ENCODE measurements around the gene PHYH.

- TF ChIP-seq, protein P1, sequence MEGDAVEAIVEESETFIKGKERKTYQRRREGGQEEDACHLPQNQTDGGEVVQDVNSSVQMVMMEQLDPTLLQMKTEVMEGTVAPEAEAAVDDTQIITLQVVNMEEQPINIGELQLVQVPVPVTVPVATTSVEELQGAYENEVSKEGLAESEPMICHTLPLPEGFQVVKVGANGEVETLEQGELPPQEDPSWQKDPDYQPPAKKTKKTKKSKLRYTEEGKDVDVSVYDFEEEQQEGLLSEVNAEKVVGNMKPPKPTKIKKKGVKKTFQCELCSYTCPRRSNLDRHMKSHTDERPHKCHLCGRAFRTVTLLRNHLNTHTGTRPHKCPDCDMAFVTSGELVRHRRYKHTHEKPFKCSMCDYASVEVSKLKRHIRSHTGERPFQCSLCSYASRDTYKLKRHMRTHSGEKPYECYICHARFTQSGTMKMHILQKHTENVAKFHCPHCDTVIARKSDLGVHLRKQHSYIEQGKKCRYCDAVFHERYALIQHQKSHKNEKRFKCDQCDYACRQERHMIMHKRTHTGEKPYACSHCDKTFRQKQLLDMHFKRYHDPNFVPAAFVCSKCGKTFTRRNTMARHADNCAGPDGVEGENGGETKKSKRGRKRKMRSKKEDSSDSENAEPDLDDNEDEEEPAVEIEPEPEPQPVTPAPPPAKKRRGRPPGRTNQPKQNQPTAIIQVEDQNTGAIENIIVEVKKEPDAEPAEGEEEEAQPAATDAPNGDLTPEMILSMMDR (IDR thresholded peaks at IDR 0.05) = no peak
- TF ChIP-seq POLR2A (IDR thresholded peaks at IDR 0.05) = no peak
Observed at GRCh38 chr10:13247784-13248183, 52.1 kb downstream of the PHYH start.

All from breast epithelium (tissue), 3 donors.